ENCODE results near the gene CHD5. TPM values are rescaled to one million over a fixed set of nuclear protein-coding genes. Genes with fewer than 3 reads are reported as not detected.

Gene CHD5
- total RNA-seq, 1 donor from 2014 or later, result 0.42 TPM

- no peaks in the 10 kb centered on the region for H3K4me1 Mint-ChIP-seq (ENCODE audit: low read depth)
- DNase-seq (ENCODE audit: low spot score), result peak; percentile 42
- H3K9me3 Mint-ChIP-seq (ENCODE audit: low read depth), result peaks cover 14% of the 10 kb centered on the region
- peaks cover 14% of the 10 kb centered on the region for H3K27me3 Mint-ChIP-seq (ENCODE audit: low read depth)
- H3K4me3 Mint-ChIP-seq (ENCODE audit: unreplicated experiment), result no peak overlapping the region
- TF ChIP-seq CTCF (IDR thresholded peaks at IDR 0.05), result no peak
- no peak overlapping the region for H3K27ac Mint-ChIP-seq (ENCODE audit: unreplicated experiment)
- peaks cover 4% of the 10 kb centered on the region for H3K36me3 Mint-ChIP-seq (ENCODE audit: low read depth)
These were observed 50.8 kb downstream of the CHD5 start for GRCh38 chr1:6129313-6129712.

- no peaks in the 10 kb centered on the region for H3K4me1 Mint-ChIP-seq (ENCODE audit: low read depth)
- peaks cover 14% of the 10 kb centered on the region for H3K27me3 Mint-ChIP-seq (ENCODE audit: low read depth)
These were observed 51.6 kb downstream of the CHD5 start for GRCh38 chr1:6128276-6129081.

GRCh38 chr1:6127587-6128163 is 52.4 kb downstream of the CHD5 start:
- Mint-ChIP-seq H3K4me3 (ENCODE audit: unreplicated experiment) (no peak overlapping the region), H3K27me3 (ENCODE audit: low read depth) (peaks cover 14% of the 10 kb centered on the region), H3K4me1 (ENCODE audit: low read depth) (no peaks in the 10 kb centered on the region), H3K36me3 (ENCODE audit: low read depth) (peaks cover 4% of the 10 kb centered on the region), H3K9me3 (ENCODE audit: low read depth) (peaks cover 12% of the 10 kb centered on the region), H3K27ac (ENCODE audit: unreplicated experiment) (no peak overlapping the region)
- DNase-seq (ENCODE audit: low spot score), result peak; percentile 83
- TF ChIP-seq CTCF (IDR thresholded peaks at IDR 0.05), result no peak

More at GRCh38 chr1:6128276-6129081, 51.6 kb downstream of the CHD5 start:
- no peak for TF ChIP-seq CTCF (IDR thresholded peaks at IDR 0.05)
- peak; percentile 91 for DNase-seq (ENCODE audit: low spot score)
- H3K4me3 Mint-ChIP-seq (ENCODE audit: unreplicated experiment), result no peak overlapping the region
- H3K9me3 Mint-ChIP-seq (ENCODE audit: low read depth), result peaks cover 14% of the 10 kb centered on the region
- H3K36me3 Mint-ChIP-seq (ENCODE audit: low read depth), result peaks cover 4% of the 10 kb centered on the region
- no peak overlapping the region for H3K27ac Mint-ChIP-seq (ENCODE audit: unreplicated experiment)

GRCh38 chr1:6126521-6127067 is 53.5 kb downstream of the CHD5 start:
- no peak overlapping the region for H3K27ac Mint-ChIP-seq (ENCODE audit: unreplicated experiment)
- DNase-seq (ENCODE audit: low spot score), result peak; percentile 85
- no peak for TF ChIP-seq CTCF (IDR thresholded peaks at IDR 0.05)
- no peaks in the 10 kb centered on the region for H3K4me1 Mint-ChIP-seq (ENCODE audit: low read depth)
- no peaks in the 10 kb centered on the region for H3K36me3 Mint-ChIP-seq (ENCODE audit: low read depth)
- no peak overlapping the region for H3K4me3 Mint-ChIP-seq (ENCODE audit: unreplicated experiment)
- H3K9me3 Mint-ChIP-seq (ENCODE audit: low read depth), result peaks cover under 1% of the 10 kb centered on the region
- peaks cover 14% of the 10 kb centered on the region for H3K27me3 Mint-ChIP-seq (ENCODE audit: low read depth)

GRCh38 chr1:6126028-6126427 is 54.1 kb downstream of the CHD5 start:
- H3K4me3 Mint-ChIP-seq (ENCODE audit: unreplicated experiment), result no peak overlapping the region
- H3K27ac Mint-ChIP-seq (ENCODE audit: unreplicated experiment), result no peak overlapping the region
- H3K36me3 Mint-ChIP-seq (ENCODE audit: low read depth), result no peaks in the 10 kb centered on the region
- no peaks in the 10 kb centered on the region for H3K4me1 Mint-ChIP-seq (ENCODE audit: low read depth)
- no peak for TF ChIP-seq CTCF (IDR thresholded peaks at IDR 0.05)
- peaks cover 14% of the 10 kb centered on the region for H3K27me3 Mint-ChIP-seq (ENCODE audit: low read depth)
- H3K9me3 Mint-ChIP-seq (ENCODE audit: low read depth), result no peaks in the 10 kb centered on the region
- DNase-seq (ENCODE audit: low spot score), result peak; percentile 62

Data from chondrocyte (in vitro differentiated cells).